ENCODE data around the gene PBOV1. TPM values are rescaled to one million over a fixed set of nuclear protein-coding genes. Genes with fewer than 3 reads are reported as not detected.

The PBOV1 gene
- total and polyA plus RNA-seq, 2 experiments from 2014 or later: not detected

DNA sequence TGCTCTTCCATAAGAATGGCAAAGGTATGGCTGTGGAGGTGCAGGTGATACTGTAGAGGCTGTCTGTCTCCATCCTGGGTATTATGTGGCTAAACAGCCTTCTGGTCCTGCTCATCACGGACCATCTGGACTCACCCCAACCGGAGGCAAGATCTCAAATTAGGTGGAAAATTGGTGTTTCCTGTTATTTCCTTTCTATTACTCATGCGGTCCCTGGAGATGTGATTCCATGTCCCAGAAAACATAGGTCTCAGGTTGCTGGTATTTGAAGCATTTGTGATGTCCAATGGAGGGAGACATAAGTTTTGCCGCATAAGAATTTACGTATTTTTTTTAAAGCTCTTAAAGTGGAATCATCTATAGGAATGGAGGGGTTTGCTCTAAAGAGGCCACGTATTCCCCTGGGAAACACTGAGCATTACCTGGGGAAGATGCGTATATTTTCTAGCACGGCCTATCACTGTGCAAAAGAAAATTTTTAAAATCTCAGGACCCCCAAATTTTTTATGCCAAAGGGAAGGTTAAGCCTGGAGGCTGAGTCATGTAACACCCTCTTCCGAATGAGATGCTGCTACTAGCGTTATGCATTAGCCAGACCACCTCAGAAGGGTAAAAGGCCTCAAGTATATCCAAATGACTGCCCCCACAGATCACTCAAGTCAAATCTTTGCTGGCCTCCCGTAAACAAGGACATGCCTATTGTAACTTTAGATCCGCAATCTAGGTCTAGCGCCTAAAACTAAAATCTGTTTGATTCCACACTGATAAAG lies 22.4 kb upstream of the PBOV1 start:
- TF ChIP-seq, protein P1, sequence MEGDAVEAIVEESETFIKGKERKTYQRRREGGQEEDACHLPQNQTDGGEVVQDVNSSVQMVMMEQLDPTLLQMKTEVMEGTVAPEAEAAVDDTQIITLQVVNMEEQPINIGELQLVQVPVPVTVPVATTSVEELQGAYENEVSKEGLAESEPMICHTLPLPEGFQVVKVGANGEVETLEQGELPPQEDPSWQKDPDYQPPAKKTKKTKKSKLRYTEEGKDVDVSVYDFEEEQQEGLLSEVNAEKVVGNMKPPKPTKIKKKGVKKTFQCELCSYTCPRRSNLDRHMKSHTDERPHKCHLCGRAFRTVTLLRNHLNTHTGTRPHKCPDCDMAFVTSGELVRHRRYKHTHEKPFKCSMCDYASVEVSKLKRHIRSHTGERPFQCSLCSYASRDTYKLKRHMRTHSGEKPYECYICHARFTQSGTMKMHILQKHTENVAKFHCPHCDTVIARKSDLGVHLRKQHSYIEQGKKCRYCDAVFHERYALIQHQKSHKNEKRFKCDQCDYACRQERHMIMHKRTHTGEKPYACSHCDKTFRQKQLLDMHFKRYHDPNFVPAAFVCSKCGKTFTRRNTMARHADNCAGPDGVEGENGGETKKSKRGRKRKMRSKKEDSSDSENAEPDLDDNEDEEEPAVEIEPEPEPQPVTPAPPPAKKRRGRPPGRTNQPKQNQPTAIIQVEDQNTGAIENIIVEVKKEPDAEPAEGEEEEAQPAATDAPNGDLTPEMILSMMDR (IDR thresholded peaks at IDR 0.05; ENCODE audit: poor library complexity): no peak
- TF ChIP-seq EZH2 (IDR thresholded peaks at IDR 0.05; ENCODE audit: borderline replicate concordance) (no peak), EZH2phosphoT487 (IDR thresholded peaks at IDR 0.05; ENCODE audit: low read depth, severe bottlenecking, unreplicated experiment) (no peak)
- no peak overlapping the region for H3K27ac ChIP-seq
- no peak overlapping the region for H3K4me2 ChIP-seq

DNA sequence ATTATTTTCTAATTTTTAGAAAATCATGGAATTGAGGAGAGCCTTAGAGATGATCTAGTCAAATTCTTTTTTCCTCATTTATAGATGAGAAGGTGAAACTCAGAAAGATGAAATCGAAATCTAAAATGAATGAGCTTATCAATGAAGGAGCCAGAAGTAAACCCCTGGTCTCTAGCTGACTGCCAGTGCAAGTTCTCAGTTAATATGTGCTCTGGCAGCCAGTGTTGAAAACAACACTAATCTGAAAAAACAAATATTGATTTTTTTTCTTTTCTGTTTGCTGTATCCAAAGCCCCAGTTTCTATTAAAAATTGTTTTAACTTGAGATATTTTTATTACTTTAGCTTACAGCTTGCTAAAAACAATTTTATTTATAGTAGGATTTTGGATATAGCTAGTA lies 21.5 kb upstream of the PBOV1 start:
- Histone ChIP-seq H3K36me3 (replicated peaks; ENCODE audit: insufficient read depth, low read depth) (no peaks in the 10 kb centered on the region), H3K9me3 (ENCODE audit: low read depth) (no peaks in the 10 kb centered on the region), H2AFZ (no peak overlapping the region), H3K9me2 (replicated peaks; ENCODE audit: insufficient read depth) (no peaks in the 10 kb centered on the region), H3K4me2 (no peak overlapping the region), H3K27ac (no peak overlapping the region), H3K27me3 (no peaks in the 10 kb centered on the region), H3K79me2 (no peaks in the 10 kb centered on the region), H4K20me1 (ENCODE audit: insufficient read depth, poor library complexity, severe bottlenecking) (no peaks in the 10 kb centered on the region), H3K4me3 (no peak overlapping the region), H3K4me1 (ENCODE audit: insufficient read depth) (peaks cover 8% of the 10 kb centered on the region)
- no peak for DNase-seq (ENCODE audit: low spot score)
- TF ChIP-seq, protein P1 (IDR thresholded peaks at IDR 0.05; ENCODE audit: poor library complexity): no peak
- TF ChIP-seq EZH2phosphoT487 (IDR thresholded peaks at IDR 0.05; ENCODE audit: low read depth, severe bottlenecking, unreplicated experiment): no peak
- WGBS (ENCODE audit: low lambda C conversion rate, missing lambda C conversion rate): 84% methylated on average over 1 of the region's 1 CpG

More for the DNA sequence above, 22.4 kb upstream of the PBOV1 start:
- Histone ChIP-seq H3K9me3 (ENCODE audit: low read depth) (no peaks in the 10 kb centered on the region), H3K4me1 (ENCODE audit: insufficient read depth) (peaks cover 1% of the 10 kb centered on the region), H3K79me2 (no peaks in the 10 kb centered on the region), H3K27me3 (no peaks in the 10 kb centered on the region), H3K4me3 (no peak overlapping the region), H3K36me3 (replicated peaks; ENCODE audit: insufficient read depth, low read depth) (no peaks in the 10 kb centered on the region), H3K9me2 (replicated peaks; ENCODE audit: insufficient read depth) (no peaks in the 10 kb centered on the region), H4K20me1 (ENCODE audit: insufficient read depth, poor library complexity, severe bottlenecking) (no peaks in the 10 kb centered on the region), H2AFZ (no peak overlapping the region)
- WGBS (ENCODE audit: low lambda C conversion rate, missing lambda C conversion rate): 78% methylated on average over 13 of the region's 13 CpGs
- DNase-seq (ENCODE audit: low spot score): no peak

DNA sequence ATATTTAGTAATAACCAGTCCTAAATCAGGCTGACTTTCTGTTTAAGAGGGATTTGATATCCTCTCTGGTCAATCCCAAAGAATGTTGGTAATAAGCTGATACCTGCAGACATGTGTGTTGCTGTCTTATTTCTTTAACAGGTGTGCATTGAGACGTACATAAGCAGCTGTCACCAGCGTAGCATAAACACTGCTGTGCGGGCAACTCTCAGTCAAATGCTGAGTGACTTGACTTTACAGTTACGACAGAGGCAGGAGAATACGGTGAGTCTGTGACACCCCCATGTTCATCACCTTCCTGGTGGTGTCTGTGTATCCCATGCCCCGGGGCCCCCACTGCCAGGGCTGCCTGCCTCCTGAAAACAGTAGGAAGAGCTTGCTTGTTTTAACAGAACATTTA lies 20.1 kb upstream of the PBOV1 start:
- H3K27ac ChIP-seq: no peak overlapping the region
- H3K4me1 ChIP-seq (ENCODE audit: insufficient read depth): peaks cover 8% of the 10 kb centered on the region
- no peak overlapping the region for H3K4me2 ChIP-seq
- no peak overlapping the region for H2AFZ ChIP-seq
- H3K9me3 ChIP-seq (ENCODE audit: low read depth): no peaks in the 10 kb centered on the region
- WGBS (ENCODE audit: low lambda C conversion rate, missing lambda C conversion rate): 60% methylated on average over 6 of the region's 6 CpGs
- no peaks in the 10 kb centered on the region for H4K20me1 ChIP-seq (ENCODE audit: insufficient read depth, poor library complexity, severe bottlenecking)
- no peaks in the 10 kb centered on the region for H3K79me2 ChIP-seq
- H3K27me3 ChIP-seq: no peaks in the 10 kb centered on the region
- no peak overlapping the region for H3K4me3 ChIP-seq
- H3K36me3 ChIP-seq (replicated peaks; ENCODE audit: insufficient read depth, low read depth): no peaks in the 10 kb centered on the region
- TF ChIP-seq EZH2phosphoT487 (IDR thresholded peaks at IDR 0.05; ENCODE audit: low read depth, severe bottlenecking, unreplicated experiment): no peak
- TF ChIP-seq EZH2 (IDR thresholded peaks at IDR 0.05; ENCODE audit: borderline replicate concordance): no peak
- TF ChIP-seq, protein P1 (IDR thresholded peaks at IDR 0.05; ENCODE audit: poor library complexity): no peak
- no peaks in the 10 kb centered on the region for H3K9me2 ChIP-seq (replicated peaks; ENCODE audit: insufficient read depth)
- no peak for DNase-seq (ENCODE audit: low spot score)
